PFSK-1 (cell line): Measurements from ENCODE around the gene FAM209A.

ENCODE experiments used
- FOXP2 ChIP-seq: optimal IDR thresholded peaks from 2 replicates; pipeline ENCODE3; 2011; ENCODE audit warnings: borderline replicate concordance, control low read depth, inconsistent platforms; ENCODE audit not compliant: insufficient read depth; ENCODE audit errors: extremely low read length, extremely low read depth
- POLR2AphosphoS5 ChIP-seq: IDR thresholded peaks from 2 replicates; pipeline ENCODE4 v1.6.1; 2012; ENCODE audit warnings: low read depth, mild to moderate bottlenecking, control low read depth, low read length, moderate library complexity
- SIN3A ChIP-seq: IDR thresholded peaks from 2 replicates; pipeline ENCODE4 v1.6.1; 2012; ENCODE audit warnings: mild to moderate bottlenecking, low read length, moderate library complexity, borderline replicate concordance; ENCODE audit not compliant: insufficient read depth
- TAF1 ChIP-seq: IDR thresholded peaks from 2 replicates; pipeline ENCODE4 v1.6.1; 2012; ENCODE audit warnings: low read length, control low read depth, borderline replicate concordance; ENCODE audit not compliant: insufficient read depth
- TF ChIP-seq, protein P1 (sequence below), 2 experiments: IDR thresholded peaks; 2 replicates each; pipeline versions ENCODE4 v1.6.1 to v1.8.0; 2011 to 2012; ENCODE audit warnings: low read depth in 2 of 2, low read length in 2 of 2, control low read depth in 1 of 2, inconsistent platforms in 1 of 2, mild to moderate bottlenecking in 1 of 2, moderate library complexity in 1 of 2; ENCODE audit not compliant: insufficient read depth in 1 of 2

Gene FAM209A

DNA sequence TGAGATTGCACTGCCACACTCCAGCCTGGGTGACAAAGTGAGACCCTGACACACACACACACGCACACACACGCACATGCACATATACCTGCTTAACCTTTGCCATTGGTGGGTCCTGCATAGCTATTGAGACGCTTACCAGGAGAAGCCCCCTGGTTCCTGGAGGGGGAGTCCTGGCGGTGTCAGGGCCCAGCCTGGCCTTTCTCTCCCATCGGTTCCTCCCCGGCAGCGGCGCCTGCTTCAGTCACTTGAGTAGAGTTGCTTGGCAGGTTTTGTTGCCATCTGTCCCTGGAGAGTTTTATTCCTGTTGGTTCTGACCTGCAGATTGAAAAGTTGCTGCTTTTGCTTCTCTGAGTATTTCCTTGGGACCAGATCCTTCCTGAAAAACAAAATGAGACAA, 20.6 kb upstream of the FAM209A start:
- TF ChIP-seq FOXP2: no peak
- no peak for TF ChIP-seq SIN3A
- no peak for TF ChIP-seq POLR2AphosphoS5
- TF ChIP-seq, protein P1, sequence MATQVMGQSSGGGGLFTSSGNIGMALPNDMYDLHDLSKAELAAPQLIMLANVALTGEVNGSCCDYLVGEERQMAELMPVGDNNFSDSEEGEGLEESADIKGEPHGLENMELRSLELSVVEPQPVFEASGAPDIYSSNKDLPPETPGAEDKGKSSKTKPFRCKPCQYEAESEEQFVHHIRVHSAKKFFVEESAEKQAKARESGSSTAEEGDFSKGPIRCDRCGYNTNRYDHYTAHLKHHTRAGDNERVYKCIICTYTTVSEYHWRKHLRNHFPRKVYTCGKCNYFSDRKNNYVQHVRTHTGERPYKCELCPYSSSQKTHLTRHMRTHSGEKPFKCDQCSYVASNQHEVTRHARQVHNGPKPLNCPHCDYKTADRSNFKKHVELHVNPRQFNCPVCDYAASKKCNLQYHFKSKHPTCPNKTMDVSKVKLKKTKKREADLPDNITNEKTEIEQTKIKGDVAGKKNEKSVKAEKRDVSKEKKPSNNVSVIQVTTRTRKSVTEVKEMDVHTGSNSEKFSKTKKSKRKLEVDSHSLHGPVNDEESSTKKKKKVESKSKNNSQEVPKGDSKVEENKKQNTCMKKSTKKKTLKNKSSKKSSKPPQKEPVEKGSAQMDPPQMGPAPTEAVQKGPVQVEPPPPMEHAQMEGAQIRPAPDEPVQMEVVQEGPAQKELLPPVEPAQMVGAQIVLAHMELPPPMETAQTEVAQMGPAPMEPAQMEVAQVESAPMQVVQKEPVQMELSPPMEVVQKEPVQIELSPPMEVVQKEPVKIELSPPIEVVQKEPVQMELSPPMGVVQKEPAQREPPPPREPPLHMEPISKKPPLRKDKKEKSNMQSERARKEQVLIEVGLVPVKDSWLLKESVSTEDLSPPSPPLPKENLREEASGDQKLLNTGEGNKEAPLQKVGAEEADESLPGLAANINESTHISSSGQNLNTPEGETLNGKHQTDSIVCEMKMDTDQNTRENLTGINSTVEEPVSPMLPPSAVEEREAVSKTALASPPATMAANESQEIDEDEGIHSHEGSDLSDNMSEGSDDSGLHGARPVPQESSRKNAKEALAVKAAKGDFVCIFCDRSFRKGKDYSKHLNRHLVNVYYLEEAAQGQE (IDR thresholded peaks at IDR 0.05; ENCODE audit: insufficient read depth in 1 of 2, low read depth in 2 of 2, low read length in 2 of 2): no peak
- no peak for TF ChIP-seq TAF1

DNA sequence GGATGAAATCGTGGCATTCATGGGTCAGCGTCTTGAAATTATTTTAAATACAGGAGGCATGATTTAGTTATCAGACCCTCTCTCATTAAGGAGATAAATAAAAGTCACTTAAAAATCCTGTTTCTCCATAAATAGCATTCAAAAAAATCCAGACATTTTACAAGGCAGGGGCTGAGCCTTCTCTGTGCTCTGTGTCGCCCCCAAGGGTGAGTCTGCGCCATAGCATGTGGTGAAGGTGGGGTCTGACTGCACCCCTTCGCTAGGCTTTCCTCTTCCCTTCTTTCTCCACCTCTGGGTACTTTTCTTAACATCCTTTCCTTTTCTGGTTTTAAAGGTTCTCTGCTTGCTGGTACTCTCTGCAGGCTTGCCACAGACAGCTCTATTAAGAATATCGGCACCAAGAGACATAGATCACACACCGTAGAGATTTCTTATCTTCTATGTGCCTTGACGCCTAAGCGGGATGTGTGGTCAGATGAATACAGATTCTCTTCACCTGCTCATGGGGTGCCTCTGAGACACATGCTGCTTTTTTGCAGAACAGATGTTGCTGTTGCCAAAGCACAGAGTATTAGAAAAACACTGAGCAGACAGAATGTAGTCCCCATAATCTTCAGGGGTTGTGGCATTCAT, 20.1 kb upstream of the FAM209A start:
- TF ChIP-seq SIN3A (no peak), TAF1 (no peak), FOXP2 (no peak), POLR2AphosphoS5 (no peak)
- TF ChIP-seq, protein P1 (IDR thresholded peaks at IDR 0.05; ENCODE audit: insufficient read depth in 1 of 2, low read depth in 2 of 2, low read length in 2 of 2): no peak

DNA sequence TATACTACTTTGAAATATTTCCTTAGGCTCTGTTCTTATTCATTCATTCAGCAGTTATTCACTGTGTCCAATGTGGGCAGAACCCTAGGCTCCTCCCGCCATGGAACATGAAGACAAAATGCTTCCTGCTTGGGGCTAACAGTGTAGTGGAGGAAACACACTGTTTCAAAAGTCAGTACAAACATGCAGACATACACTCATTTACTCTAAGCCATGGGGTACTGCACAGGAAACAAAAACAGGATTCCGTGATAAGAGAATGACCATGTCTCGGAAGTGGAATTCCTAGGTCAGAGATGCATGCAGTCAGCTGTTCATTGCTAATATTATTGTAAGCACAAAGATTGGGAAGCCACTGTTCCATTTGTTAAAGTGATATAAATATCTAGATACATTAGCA, 18.4 kb upstream of the FAM209A start:
- TF ChIP-seq SIN3A: no peak
- TF ChIP-seq FOXP2: no peak
- TF ChIP-seq TAF1: no peak

DNA sequence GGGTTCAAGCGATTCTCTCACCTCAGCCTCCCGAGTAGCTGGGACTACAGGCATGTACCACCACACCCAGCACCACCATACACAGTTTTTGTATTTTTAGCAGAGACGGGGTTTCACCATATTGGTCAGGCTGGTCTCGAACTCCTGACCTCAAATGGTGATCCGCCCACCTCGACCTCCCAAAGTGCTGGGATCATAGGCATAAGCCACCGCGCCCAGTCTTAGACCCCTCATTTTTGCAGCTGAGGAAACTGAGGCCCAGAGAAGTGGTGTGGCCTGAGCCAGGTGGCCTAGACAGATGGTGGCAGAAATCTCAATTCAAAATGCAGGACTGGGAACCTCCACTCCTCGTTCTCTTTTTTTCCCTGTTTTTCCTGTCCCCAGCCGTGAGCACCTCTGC, 12.6 kb upstream of the FAM209A start:
- TF ChIP-seq POLR2AphosphoS5: no peak

DNA sequence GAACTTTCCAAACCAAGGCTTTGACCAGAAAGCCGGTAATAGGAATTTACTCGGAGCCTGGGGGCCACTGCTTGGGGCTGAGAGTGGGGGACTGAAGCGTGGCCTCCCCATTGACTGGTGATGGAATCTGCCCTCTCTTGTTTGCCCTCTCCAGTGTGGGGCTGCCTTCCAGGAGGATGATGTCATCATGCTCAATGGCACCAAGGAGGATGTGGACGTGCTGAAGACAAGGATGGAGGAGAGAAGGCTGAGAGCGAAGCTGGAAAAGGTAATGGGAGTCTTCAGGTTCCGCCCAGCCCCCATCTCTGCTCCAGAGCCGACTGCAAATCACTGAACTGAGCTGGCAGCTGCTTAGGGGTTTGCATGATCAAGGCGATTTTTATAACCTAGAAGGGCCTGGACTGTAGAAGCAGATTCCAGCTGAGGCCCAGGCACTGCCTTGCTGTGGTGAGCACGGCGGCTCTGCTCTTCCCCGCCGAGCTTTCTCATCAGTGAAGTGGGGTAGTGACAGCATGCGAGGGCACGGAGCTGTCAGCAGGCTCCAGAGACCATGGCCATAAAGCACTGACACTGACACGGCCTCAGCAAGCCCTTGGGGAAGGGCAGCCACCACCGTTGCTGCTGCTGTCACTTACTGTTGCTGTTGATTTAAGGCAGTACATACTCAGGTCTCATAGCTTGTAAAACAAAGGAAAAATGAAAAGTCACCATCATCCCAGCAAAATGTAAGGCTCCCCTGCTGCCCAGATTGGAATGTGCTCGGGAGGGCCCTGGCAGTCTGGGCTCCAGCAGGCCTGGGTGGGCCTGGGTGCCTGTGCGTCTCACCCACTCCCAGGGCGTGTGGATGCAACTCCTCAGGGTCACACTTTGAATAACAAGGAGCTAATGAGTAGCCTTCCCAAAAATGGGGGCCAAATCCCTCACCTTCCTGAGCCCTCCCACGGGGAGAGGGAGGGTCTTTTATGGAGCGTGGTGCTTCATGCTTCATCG, 11.1 kb upstream of the FAM209A start:
- TF ChIP-seq TAF1 (no peak), FOXP2 (no peak), SIN3A (no peak), POLR2AphosphoS5 (no peak)
- TF ChIP-seq, protein P1 (IDR thresholded peaks at IDR 0.05; ENCODE audit: insufficient read depth in 1 of 2, low read depth in 2 of 2, low read length in 2 of 2): no peak

DNA sequence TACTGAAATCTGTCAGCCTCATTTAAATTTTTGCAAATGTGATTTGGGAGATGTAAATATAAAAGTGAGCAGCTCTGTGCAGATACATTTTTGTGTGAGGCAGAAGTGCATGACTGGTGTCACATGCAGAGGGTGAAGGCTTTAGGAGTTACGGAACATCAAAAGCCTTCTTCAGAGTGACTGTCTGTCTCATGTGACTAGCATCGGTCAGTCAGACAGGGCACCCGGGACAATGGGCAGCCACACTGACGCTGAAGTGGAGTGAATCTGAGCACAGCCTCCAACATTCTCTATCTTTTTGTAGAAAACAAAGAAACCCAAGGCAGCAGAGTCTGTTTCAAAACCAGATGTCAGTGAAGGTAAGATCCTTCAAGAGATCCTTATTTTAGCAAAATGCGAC, 7.9 kb upstream of the FAM209A start:
- TF ChIP-seq FOXP2 (no peak), TAF1 (no peak), SIN3A (no peak), POLR2AphosphoS5 (no peak)
- TF ChIP-seq, protein P1 (IDR thresholded peaks at IDR 0.05; ENCODE audit: insufficient read depth in 1 of 2, low read depth in 2 of 2, low read length in 2 of 2): no peak
